GM04503 (cell line): ENCODE results near the gene MMS22L.
A peak's percentile ranks its signal among the peaks of the same experiment; 100 is the strongest.
"Not testable (repeated sequence)": the region's sequence is repeated elsewhere in the genome, so short reads cannot be mapped to it uniquely, and the experiment has no call there.

ENCODE experiments used
- DNase-seq: peaks from one replicate; pipeline ENCODE4 v3.0.0-alpha.2; 2012; ENCODE audit warnings: low read depth

MMS22L gene

DNA sequence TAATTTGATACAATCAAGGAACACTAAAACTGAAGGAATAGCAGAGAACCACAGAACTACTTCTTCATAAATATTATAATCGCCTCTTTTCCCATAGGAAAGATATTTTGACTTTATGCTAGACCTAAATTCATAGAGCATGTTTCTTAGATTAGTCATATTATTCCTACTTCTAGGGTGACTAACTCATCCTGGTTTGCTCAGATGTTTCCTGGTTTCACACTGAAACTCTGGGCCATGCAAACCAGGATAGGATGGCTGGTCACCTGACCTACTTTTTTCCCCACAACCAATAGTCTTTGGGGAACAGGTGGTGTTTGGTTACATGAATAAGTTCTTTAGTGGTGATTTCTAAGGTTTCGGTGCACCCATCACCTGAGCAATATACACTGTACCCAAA is 42.8 kb downstream of the MMS22L start:
- DNase-seq, result peak; percentile 16

DNA sequence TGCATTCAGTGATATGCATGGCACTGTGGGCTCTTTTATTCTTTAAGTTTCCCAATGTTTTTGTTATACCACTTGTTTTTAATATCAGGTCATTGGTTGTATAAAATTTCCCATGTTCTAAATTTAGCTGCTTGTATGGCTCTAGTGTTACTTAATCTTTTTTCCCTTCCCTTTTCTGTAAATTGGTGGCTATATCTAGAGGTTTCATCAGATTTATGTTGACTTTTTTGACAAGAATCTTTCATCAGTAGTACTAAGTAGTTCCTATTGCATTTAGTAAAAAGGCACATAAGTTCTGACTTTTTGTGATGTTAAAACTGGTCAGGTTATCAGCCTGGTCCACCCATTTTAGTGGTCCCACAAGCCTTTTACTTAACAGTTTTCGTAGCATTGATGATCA is 51.1 kb downstream of the MMS22L start:
- no peak for DNase-seq

DNA sequence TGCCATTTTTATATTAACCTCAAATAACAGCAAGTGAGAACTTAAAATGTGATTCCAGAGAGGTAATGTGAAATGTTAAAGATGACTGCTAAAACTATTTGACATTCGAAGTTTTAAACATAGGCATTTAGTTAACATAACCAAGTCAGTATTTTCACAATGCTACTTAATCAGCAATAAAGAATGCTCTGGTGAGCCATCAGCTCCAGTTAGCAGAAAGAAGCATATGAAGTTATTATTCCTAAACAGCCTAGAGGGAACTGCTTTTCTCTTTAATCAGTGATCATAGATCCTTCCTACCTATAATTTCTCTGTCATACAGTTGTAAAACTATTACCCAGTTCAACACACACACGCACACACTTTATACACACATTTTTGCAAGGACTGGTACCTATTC is 60.1 kb downstream of the MMS22L start:
- no peak for DNase-seq

DNA sequence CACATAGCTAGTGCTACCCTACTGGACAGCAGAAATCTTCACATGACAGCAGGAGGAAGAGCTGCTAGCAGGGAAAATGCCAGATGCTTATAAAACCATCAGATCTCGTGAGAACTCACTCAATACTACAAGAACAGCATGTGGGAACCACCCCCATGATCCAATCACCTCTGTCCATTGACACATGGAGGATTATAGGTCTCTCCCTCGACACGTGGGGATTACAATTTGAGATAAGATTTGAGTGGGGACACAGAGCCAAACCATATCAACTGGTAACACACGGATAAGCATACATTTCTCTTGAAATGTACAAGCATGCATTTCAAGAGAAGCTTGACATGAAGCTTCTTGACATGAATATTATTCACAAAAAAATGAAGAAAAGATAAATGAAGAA is 64.1 kb downstream of the MMS22L start:
- no peak for DNase-seq

DNA sequence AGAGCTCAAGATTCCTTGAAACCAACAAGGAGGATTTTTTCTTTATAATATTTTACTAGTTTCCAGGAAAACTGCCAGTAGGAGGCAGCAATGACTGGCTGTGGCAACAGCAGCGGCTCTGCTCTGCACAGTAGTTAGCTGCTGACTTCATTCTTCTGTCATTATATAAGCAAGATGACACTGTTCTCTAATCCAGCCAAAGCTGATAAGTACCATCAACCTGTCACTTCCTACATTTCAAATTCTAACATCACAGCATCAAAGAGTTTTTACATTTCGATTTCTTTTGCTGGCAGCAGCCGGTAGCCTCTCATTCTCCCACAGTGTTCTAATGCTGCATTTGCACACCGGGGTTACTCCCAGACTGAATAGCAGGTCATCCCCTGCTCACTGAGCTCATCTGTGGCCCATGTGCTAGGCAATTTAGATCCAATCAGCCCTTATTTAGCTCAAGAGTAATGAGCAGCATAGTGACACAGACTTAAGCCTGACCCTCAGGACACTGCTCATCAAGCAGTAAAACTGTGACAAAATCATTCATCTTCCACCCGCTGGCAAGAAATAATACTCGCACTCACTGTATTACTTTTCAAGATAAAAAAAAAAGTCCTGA is 67.8 kb downstream of the MMS22L start:
- peak; percentile 28 for DNase-seq

DNA sequence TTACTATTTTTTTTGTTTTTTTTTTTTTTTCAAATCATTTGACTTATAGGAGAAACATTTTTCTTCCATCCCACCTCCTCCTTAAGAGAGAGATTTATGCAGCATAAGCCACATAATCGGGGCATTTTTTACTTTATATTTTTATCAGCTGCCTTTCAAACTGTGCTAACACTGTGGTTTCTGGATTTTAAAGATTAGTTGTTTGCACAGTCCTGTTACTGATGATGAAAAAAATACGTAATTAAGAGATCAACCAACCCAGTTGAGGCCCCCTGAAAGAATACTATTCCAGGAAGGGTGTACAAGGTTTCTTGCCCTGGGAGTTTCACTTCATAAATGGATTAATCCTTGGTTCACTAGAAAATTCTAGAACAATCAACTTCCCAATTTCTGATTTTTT is 68.3 kb downstream of the MMS22L start:
- no peak for DNase-seq

DNA sequence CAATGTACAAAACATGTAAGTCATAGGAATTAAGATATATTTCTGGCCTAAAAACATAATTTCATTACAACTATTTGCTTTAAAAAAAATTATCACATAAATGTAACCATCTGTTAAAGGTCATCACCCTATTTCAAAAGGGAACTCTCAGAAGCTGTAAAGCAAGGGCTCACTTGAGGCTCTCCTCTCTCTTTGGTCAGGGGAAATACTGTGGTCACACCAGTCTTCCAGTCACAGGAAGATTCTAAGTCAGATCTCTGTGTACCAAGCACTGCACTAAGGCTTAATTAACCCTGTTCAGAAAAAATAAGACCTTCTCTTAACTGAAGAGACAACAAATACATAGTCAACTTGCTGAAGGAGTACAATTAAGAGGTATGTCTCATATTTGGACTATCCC is 75.6 kb downstream of the MMS22L start:
- no peak for DNase-seq

DNA sequence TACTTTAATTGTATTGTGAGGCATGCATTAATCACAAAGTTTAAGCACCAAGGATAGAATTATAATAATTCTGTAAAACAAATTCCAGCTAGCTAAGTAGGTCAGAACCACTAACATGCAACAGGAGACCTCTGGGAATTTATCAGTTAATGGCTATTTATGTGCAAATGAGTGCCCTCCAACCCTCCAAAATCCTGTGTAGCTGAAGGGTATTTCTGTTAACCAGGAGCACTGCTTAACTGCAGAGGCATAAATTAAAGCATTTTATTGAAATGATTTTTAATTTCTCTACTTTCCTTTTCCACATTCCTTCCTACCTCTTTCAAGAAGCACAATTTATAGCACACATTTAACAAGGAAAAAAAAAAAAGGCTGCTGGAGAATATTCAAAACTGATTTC is 77.0 kb downstream of the MMS22L start:
- DNase-seq, result no peak

DNA sequence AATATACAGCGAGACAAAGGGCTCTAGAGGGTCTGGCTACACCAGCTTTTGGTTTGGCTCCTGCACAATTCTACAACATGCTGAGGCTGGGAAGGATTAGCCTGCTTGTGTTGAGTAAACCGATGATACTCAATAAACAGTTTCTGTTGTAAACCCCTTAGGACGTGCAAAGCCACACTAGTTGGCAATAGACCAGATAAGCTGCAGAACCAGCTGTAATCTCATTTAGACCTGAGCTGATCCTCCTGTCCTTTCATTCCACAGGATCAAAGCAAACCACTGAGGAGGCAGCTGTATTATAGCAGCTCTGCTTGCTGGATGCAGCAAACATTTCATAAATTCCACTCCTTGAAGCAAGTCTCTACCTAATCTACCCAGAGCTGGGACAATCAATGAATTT is 79.7 kb downstream of the MMS22L start:
- no peak for DNase-seq

DNA sequence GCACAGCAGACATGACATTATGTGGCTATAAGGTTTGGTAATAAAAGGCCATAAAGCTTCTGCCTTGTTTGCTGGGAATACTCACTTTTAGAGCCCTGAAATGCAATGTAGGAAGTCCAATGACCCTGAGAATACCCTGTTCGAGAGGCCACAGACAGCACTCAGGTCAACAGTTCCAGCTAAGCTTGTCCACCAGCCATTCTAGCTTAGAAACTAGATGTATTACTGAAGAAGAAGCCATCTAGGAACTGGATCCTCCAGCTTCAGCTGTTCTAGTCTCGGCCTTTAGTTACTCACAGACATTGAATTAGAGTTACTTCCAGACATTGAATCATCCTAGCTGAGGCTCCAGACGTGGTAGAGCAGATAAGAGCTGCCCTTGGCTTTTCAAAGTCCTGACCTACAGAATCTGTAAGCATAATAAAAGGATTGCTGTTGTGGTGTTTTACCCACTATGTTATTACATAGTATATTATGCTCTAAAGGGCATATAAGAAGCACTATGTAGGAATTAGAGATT is 84.9 kb downstream of the MMS22L start:
- DNase-seq, result no peak

DNA sequence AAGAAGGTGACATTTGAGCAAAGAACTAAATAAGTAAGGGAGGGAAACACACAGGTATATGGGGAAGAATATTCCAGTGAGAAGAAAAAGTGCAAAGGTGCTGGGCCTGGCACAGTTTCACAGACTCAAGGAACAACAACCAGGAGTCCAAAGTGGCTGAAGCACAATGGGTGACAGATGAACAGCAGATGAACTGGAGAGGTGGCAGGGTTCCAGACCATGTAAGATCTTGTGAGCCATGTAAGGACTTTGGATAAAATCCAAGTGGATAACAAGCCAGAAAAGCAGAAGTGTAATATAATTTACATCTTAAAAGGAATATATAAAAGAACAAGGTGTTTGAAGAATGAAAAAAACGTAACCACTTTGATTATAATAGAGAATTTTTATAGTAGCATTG is 87.9 kb downstream of the MMS22L start:
- no peak for DNase-seq

DNA sequence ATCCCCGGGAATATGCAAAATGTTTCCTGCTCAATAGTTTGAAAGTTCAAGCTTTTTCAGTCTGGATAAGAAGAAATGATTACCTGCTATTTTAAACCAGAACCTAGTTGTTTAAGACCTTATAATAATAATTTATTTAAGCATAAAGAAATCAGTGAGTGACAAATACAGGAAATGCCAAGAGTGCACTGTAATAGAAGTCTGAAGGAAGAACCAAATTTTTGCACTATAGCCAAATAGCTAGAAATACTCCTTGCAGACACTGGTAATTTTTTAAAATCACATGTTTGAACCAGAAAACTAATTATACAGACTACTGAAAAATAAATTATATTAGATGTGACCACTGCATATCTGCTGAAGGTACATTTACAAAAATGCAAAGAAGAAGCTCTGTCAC is 93.2 kb downstream of the MMS22L start:
- peak; percentile 34 for DNase-seq

DNA sequence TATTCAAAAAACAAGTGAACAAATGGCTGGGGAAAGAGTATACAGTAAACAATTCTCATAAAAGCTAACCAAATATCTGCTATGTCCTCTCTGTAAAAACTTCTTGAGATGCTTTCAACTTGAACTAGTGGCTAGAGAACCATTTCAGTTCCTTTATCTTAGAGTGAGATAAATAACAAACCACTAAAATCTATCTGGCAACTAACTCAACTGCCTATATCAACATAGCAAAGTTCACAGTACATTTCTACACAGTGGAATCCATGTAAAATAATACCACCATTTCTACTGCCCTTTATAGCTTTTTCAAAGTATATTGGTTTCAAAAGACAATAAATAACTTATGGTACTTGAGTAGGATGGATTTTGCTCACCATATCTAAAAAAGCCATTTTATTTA is 95.1 kb downstream of the MMS22L start:
- no peak for DNase-seq

DNA sequence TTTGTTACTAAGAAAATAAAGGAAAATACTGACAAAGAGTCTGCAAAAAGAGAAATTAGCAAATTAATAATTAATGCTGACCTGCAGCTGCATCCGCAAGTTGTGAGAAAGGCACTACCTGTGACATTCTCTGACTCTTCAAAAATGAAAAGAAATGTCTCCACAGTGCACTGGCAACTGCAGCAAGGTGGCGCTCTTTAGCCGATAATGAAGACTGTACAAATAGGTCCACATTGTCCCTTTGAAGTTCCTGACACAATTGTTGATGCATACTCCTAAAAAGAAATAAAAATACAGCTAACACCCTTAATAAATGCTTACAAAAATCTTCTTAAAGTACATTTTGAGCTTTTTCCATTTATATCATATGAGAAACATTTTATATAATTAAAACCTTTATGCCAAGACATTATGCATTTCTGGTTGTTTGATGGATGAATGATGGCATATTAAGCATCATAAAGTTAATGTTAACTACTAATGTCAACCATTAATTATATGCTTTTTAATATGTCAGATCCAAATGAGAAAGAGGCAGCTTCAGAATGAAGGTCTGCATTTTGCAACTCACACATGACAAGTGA is 96.5 kb downstream of the MMS22L start:
- DNase-seq, result peak; percentile 12

DNA sequence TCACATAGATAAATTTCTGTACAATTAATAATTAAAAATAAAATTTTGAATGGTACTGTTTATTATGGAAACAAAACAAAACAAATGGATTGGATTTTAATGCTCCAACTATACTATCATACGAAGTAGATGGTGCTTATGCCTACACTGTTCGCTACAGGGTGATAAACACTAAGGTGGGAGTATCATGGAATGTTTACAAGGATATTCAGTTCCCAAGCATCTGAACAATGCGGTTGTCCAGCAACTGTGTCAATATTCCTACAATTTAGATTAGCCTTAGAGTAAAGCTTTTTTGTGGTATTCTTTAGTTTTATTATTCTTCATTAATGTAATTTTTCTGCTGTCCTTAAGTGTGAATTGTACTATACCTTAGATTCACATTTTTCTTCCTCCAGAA is 105.1 kb downstream of the MMS22L start:
- no peak for DNase-seq

DNA sequence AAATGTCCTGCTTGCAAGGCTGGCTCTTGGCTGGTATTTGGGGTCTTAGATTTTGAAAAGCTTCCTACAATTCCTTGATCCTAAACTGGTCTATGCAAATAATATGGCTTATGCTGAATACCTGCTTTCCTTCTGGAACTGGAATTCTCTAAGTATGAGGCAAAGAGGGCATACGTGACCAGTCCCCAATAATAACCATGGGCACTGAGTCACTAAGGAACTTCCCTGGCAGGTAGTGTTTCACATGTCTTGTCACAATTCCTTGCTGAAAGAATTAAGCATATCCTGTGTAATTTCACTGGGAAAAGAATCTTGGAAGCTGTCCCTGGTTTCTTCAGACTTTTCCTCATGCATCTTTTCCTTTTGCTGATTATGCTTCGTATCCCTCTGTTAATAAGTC is 106.5 kb downstream of the MMS22L start:
- DNase-seq, result no peak

DNA sequence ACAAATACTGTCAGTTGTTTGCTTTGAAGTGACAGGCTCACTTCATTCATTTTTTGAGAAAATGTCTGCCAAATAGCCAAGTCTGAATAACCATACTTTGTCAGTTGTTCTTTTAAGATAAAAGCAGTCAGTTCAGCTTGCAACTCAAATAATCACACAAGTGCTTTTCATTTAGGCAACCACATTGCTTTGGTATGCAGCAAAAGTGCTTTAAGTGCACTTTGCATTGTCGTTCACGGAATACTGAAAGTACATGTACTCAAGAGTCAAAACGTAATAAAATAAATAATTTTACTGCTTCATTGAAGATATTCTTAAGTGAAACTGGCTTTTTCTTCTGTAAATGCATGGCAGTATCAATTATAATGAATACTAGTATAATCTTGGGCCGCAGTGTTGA is 107.2 kb downstream of the MMS22L start:
- DNase-seq, result no peak

DNA sequence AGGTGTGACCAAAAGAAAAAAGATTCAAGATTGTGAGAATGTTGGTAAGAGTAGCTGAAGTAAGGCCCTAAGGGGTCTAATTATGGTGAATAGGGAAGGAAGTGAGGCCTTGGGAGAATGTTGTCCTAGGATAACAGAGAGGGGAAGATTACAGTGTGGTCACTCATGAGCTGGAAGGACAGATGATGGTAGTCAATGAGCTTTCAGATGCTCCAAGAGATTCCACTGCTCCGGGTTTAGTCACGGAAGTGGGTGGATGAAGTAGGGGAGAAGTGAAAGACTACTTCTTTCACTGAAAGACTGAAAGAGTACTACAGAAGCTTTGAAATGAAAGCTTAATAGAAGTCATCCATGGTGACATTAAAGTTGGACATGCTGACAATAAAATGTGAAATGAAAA is 108.5 kb downstream of the MMS22L start:
- no peak for DNase-seq

DNA sequence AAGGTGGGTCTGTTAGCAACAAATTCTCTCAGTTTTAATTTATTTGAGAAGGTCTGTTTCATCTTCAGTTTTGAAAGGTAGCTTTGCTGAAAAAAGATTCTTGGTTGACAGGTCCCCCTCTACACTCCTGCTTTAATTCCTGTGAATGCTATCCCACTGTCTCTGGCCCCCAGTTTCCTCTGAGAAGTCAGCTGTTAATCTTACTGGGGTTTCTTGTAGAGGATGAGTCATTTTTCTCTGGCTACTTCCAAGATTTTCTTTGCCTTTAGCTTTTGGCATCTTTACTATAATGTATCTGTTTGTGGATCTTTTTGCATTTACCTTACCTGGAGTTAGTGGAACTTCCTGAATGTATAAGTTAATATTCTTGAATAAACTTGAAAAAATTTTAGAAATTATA is 122.7 kb downstream of the MMS22L start:
- DNase-seq, result no peak

DNA sequence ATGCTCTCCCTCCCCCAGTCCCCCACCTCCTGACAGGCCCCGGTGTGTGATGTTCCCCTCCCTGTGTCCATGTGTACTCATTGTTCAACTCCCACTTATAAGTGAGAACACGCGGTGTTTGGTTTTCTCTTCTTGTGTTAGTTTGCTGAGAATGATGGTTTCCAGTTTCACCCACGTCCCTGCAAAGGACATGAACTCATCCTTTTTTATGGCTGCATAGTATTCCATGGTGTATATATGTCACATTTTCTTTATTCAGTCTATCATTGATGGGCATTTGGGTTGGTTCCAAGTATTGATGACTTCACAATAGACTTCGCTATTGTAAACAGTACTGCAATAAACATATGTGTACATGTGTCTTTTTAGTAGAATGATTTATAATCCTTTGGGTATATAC is 127.6 kb downstream of the MMS22L start:
- DNase-seq, result not testable (repeated sequence)

DNA sequence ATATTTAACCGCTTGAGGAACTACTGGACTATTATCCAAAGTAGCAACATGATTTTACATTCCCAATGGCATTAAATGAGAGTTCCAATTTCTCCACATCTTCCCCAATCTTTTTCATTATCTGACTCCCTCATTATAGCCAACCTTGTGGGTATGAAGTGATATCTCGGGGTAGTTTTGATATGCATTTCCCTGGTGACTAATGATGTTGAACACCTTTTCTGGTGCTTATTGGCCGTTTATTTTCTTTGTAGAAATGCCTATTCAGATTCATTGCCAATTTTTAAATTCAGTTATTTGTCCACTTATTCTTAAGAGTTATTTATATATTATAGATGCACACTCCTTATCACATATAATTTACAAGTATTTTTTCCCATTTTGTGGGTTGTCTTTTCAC is 129.0 kb downstream of the MMS22L start:
- no peak for DNase-seq

DNA sequence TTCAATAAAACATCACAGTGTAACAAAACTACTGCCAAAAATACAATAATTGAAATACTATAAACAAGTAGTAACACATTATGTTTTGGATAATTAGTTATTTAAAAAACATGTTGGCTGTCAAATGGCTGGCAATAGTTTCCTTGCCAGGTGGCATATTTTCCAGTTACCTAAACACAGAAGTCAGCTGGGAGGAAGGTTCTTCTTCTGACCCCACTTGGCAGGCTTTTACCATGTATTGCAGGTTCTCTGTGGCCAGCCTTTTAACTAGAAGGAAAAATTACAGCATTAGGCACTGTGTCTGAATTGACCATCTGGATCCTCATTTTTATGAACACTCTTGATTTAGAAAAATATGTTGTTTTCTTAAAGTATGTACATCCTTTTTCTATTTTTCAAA is 131.4 kb downstream of the MMS22L start:
- DNase-seq, result no peak

DNA sequence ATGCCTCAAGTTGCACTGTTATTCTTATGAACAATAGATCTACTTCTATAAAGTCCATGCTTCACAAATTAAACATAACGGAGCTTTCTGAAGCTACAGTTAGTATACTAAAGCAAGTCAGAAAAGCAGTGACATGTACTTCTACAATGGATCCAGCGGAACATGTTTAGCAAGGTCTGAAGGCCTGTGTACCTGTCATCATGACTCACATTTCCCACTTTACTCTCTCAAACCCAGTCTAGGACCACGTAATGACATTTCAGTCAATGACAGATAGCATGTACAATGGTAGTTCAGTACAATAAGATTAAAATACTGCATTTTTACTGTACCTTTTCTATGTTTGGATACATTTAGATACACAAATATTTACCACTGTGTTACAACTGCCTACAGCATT is 132.1 kb downstream of the MMS22L start:
- DNase-seq, result no peak

DNA sequence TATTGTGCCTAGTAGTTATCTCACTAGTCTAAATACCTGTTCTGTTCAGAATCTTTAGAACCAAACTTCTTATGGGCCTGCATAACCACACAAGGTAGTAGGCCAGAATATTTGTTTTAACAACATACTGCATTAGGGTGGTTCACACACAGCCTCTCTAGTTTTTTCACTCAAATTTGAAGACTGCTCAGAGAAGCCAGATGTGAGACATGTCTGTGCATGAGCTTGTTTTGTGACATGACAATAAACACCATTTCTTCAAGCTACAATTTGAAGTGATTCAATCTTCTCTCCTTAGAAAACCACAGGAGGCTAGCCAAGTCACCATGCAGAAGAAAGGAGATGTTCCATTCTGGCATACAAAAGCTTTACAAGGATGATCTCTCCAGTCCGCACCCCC is 135.6 kb downstream of the MMS22L start:
- no peak for DNase-seq
